Measurements from ENCODE around the gene ROR1.

The ROR1 gene

GRCh38 chr1:63916485-63917360 is 142.9 kb downstream of the ROR1 start:
- no peak for DNase-seq

GRCh38 chr1:63917571-63918417 is 144.0 kb downstream of the ROR1 start:
- DNase-seq, result no peak

- DNase-seq, result no peak
Measured at GRCh38 chr1:63918418-63918945, 144.7 kb downstream of the ROR1 start.

GRCh38 chr1:63920154-63921117 is 146.6 kb downstream of the ROR1 start:
- DNase-seq, result no peak

GRCh38 chr1:63921359-63921758 is 147.5 kb downstream of the ROR1 start:
- no peak for DNase-seq

- DNase-seq, result no peak
Measured at GRCh38 chr1:63921802-63922201, 148.0 kb downstream of the ROR1 start.

- DNase-seq, result no peak
Measured at GRCh38 chr1:63922848-63923247, 149.0 kb downstream of the ROR1 start.

- DNase-seq, result no peak
Measured at GRCh38 chr1:63923302-63923701, 149.5 kb downstream of the ROR1 start.

- no peak for DNase-seq
Measured at GRCh38 chr1:63924600-63924999, 150.8 kb downstream of the ROR1 start.

GRCh38 chr1:63928186-63929105 is 154.6 kb downstream of the ROR1 start:
- no peak for DNase-seq

GRCh38 chr1:63929106-63929478 is 155.3 kb downstream of the ROR1 start:
- no peak for DNase-seq

- DNase-seq, result no peak
Measured at GRCh38 chr1:63931468-63931867, 157.7 kb downstream of the ROR1 start.

GRCh38 chr1:63934697-63935096 is 160.9 kb downstream of the ROR1 start:
- no peak for DNase-seq

- no peak for DNase-seq
Measured at GRCh38 chr1:63935143-63935542, 161.3 kb downstream of the ROR1 start.

GRCh38 chr1:63935553-63935952 is 161.7 kb downstream of the ROR1 start:
- DNase-seq, result no peak

GRCh38 chr1:63936276-63936675 is 162.5 kb downstream of the ROR1 start:
- DNase-seq, result no peak

- no peak for DNase-seq
Measured at GRCh38 chr1:63936801-63937200, 163.0 kb downstream of the ROR1 start.

GRCh38 chr1:63937461-63938022 is 163.7 kb downstream of the ROR1 start:
- DNase-seq, result no peak

GRCh38 chr1:63940440-63940839 is 166.6 kb downstream of the ROR1 start:
- no peak for DNase-seq

- DNase-seq, result no peak
Measured at GRCh38 chr1:63943393-63943792, 169.6 kb downstream of the ROR1 start.

GRCh38 chr1:63945943-63946342 is 172.1 kb downstream of the ROR1 start:
- DNase-seq, result no peak

All from NCI-H187 treated with DMSO at 0.1 percent for 48 hours (cell line).